Activated T-cell treated with anti-CD3 and anti-CD28 coated beads, Interleukin-2, amount 50 U/mL, for 72 hours (primary cell): ENCODE measurements around the gene LRRC26. TPM values are rescaled to one million over a fixed set of nuclear protein-coding genes. Genes with fewer than 3 reads are reported as not detected.
"Not testable (repeated sequence)": the region's sequence is repeated elsewhere in the genome, so short reads cannot be mapped to it uniquely, and the experiment has no call there.

Experiments
- ATAC-seq, 2 donors: fragments of 150-1000 bp; cut with Tn5 transposase; replicated peaks in 1 of 2; 2 replicates each; pipeline ENCODE4 v1.10.0; 2021; ENCODE audit warnings: moderate library complexity in 2 of 2, mild to moderate bottlenecking in 1 of 2
- DNase-seq, 2 donors: peaks; one replicate each; pipeline ENCODE4 v3.0.0; 2021 to 2022; ENCODE audit warnings: mixed read lengths in 1 of 2
- H3K27ac Mint-ChIP-seq: one replicate; pipeline ENCODE4 v1.8.0; 2022; ENCODE audit warnings: mild to moderate bottlenecking, moderate library complexity, mixed read lengths
- H3K27me3 Mint-ChIP-seq: one replicate; pipeline ENCODE4 v1.8.0; 2022; ENCODE audit warnings: low read depth, mixed read lengths
- H3K36me3 Mint-ChIP-seq, 2 donors: one replicate each; pipeline ENCODE4 v1.8.0; 2022; ENCODE audit warnings: mixed read lengths in 2 of 2, mild to moderate bottlenecking in 1 of 2; ENCODE audit not compliant: insufficient read depth in 2 of 2
- H3K4me1 Mint-ChIP-seq: one replicate; pipeline ENCODE4 v1.8.0; 2022; ENCODE audit warnings: low read depth, mixed read lengths
- H3K4me3 Mint-ChIP-seq, 2 donors: one replicate each; pipeline ENCODE4 v1.8.0; 2022; ENCODE audit warnings: mild to moderate bottlenecking in 2 of 2, mixed read lengths in 2 of 2, moderate library complexity in 2 of 2
- H3K9me3 Mint-ChIP-seq, 2 donors: one replicate each; pipeline ENCODE4 v1.8.0; 2022; ENCODE audit warnings: mixed read lengths in 2 of 2
- total RNA-seq, 2 donors: library from RNA; stranded (reverse); gene quantifications; one replicate each; pipeline ENCODE4 v1.2.3, GENCODE V29; 2022

LRRC26 gene
- total RNA-seq, 2 donors from 2014 or later = not detected

DNA sequence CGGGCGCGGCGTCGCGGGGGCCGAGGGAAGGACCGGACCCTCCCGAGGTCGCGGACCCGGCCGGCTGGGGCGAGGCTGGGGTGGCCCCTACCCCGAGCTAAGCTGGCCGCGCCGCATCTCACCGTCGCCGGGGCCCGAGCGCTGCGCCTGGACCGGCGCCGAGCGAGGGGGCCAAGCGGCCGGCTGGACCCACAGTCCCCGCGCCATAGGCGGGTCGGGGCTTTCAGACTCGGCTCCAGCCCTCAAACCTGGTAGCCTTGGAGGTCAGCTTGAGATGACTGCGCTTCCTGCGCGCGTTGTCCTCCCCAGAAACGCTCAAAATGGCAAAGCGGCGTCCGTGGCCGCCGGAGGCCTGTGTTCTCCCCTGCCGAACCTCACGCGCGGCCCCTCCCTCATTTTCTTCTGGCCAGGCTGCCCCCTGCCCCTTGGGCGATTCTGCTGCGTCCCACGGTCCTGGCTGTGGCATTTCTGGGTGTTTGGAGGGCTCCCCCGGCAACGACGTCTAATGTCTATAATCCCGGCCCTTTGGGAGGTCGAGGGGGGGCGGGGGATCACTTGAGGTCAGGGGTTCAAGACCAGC is 39.6 kb downstream of the LRRC26 start:
- ATAC-seq (peak; percentile 20 to 24), DNase-seq (peak; percentile 18 to 23)
- Mint-ChIP-seq H3K27me3 (peaks cover 7% of the 10 kb centered on the region), H3K27ac (peak overlapping the region; percentile 33), H3K9me3 (no peaks in the 10 kb centered on the region), H3K4me1 (peaks cover 30% of the 10 kb centered on the region), H3K4me3 (peak overlapping the region; percentile 88 to 91), H3K36me3 (peaks cover 0 to 2% of the 10 kb centered on the region in 2 donors)

DNA sequence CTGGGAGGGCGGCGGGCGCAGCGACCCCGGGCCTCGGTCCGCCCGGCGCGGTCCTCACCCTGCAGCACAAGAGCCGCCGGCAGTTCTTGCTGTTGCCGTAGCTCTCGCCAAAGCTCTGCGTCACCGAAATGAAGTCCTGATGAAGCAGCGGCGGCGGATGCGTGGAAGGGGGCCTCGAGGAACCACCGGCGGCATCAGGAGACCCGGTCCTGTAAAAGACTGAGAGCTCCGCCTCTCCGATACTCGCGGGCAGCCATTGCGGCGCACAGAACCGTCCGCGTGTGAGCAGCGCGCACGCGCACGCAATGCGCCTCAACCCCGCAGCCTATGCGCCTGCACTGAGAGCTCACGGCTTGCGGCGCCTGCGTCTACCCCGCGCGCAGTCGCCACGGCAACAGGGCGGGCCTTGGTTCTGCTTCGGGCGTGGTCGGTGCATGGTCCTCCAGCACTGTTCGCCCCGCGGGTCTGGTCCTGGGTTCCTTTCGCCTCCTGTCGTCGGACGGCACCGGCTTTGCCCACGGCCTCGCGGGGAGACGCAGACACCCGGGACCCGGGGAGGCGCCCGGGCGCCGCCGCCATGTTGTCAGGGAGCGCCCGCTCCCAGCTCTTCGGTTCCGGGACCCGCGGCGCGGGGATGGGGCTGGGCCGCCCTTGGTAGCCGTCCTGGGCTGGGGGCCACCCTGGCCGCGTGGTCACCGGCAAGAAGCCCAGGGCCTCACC is 40.2 kb downstream of the LRRC26 start:
- H3K4me1 Mint-ChIP-seq = peaks cover 30% of the 10 kb centered on the region
- H3K27ac Mint-ChIP-seq = no peak overlapping the region
- peaks cover 0 to 2% of the 10 kb centered on the region in 2 donors for H3K36me3 Mint-ChIP-seq
- no peaks in the 10 kb centered on the region for H3K9me3 Mint-ChIP-seq
- H3K27me3 Mint-ChIP-seq = peaks cover 2% of the 10 kb centered on the region
- H3K4me3 Mint-ChIP-seq = peak overlapping the region; percentile 92 to 97
- peak; percentile 93 to 94 for DNase-seq
- ATAC-seq = peak; percentile 97 to 98

DNA sequence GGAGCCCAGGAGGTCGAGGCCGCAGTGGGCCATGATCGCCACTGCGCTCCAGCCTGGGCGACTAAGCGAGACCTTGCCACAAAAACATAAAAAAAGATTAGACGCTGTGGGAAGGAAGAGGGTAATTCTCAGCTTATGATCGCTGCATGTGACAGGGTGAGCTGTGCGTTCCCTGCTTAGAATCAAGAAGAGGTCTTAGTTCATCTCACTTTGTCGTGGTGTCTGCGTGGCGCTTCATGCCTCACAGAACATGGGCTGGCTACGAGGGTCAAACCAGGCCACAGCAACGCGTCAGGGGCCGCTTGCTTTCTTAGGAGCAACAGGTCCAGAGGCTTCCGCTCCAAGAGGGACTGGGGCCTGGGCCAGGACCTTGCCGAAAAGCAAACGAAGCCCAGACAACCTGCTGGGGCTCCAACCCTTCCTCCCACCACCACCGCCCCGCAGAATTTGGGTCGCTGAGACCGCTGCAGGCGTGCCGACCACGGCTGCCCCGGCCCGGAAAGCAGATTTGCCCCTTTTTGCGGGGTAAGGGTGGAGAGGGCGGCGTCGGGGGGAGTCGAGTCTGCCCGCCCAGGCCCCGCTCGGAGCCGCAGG is 40.9 kb downstream of the LRRC26 start:
- peaks cover 0 to 2% of the 10 kb centered on the region in 2 donors for H3K36me3 Mint-ChIP-seq

DNA sequence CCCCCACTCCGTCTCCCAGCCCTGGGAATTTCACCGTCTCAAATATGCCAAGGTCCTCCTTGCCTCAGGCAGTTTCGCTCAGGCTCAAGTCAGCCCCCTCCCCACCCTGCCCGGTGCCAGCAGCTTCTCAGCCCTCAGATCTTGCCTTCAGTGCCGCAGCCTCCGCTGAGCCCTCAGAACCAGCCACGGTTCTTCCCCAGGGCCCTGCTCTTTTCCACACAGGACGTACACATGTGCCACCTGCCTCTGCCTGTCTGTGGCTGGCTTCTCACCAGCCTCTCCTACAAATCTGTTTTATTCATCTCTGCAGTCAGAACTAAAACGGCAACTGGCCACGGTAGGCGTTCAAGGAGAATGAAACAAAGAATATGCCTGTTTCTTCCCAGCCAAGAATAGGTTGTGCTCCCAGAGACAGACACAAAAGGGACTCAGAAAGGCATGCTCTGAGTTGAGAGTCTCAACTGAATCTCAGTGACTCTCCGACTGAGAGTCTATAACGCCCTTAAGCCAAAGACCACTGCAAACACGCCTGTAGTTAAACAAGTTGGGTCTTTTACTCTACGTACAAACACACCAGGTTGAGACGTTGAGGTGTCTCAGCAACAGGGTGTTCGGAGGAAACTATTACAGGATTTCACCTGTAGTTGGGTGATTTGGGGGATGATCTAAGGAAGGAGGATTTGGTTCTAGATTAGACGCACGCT is 41.5 kb downstream of the LRRC26 start:
- Mint-ChIP-seq H3K27ac (peak overlapping the region; percentile 72), H3K4me3 (peak overlapping the region; percentile 92 to 97), H3K9me3 (no peaks in the 10 kb centered on the region), H3K36me3 (peaks cover 0 to 2% of the 10 kb centered on the region in 2 donors), H3K27me3 (no peaks in the 10 kb centered on the region), H3K4me1 (peaks cover 34% of the 10 kb centered on the region)
- ATAC-seq (no peak), DNase-seq (peak; percentile 19 to 28)

More for the DNA sequence above, 40.9 kb downstream of the LRRC26 start:
- DNase-seq (peak; percentile 24 to 27), ATAC-seq (peak in 1 of 2 donors; percentile 1)
- peaks cover 30% of the 10 kb centered on the region for H3K4me1 Mint-ChIP-seq
- H3K9me3 Mint-ChIP-seq = no peaks in the 10 kb centered on the region
- H3K4me3 Mint-ChIP-seq = peak overlapping the region; percentile 92 to 97
- H3K27me3 Mint-ChIP-seq = no peaks in the 10 kb centered on the region
- peak overlapping the region; percentile 72 for H3K27ac Mint-ChIP-seq

- no peaks in the 10 kb centered on the region for H3K27me3 Mint-ChIP-seq
- no peaks in the 10 kb centered on the region for H3K9me3 Mint-ChIP-seq
- DNase-seq = peak; percentile 35 to 43
- no peak for ATAC-seq
- H3K27ac Mint-ChIP-seq = peak overlapping the region; percentile 88
- H3K4me1 Mint-ChIP-seq = peaks cover 36% of the 10 kb centered on the region
- peak overlapping the region; percentile 92 to 97 for H3K4me3 Mint-ChIP-seq
- H3K36me3 Mint-ChIP-seq = peaks cover 0 to 2% of the 10 kb centered on the region in 2 donors
Measured at GRCh38 chr9:137127301-137128157, 42.3 kb downstream of the LRRC26 start.

DNA sequence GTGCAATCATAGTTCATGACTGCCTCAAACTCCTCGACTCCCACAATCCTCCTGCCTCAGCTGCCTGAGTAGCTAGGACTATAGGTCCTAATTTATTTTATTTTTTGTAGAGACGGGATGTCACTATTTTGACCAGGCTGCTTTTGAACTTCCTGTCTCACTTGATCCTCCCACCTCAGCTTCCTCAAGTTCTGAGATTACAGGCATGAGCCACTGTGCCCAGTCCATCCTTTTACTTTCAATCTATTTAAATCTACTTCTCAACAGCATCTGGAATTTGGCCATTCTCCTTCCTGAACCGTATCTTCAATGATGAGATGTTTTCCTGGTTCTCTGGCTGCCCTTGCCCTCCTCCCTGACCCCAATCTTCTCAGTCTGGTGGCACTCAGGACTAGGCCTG is 43.1 kb downstream of the LRRC26 start:
- H3K4me3 Mint-ChIP-seq = peak overlapping the region; percentile 92 to 97
- no peaks in the 10 kb centered on the region for H3K27me3 Mint-ChIP-seq
- H3K36me3 Mint-ChIP-seq = peaks cover 0 to 2% of the 10 kb centered on the region in 2 donors
- DNase-seq (no peak), ATAC-seq (no peak)
- peaks cover 44% of the 10 kb centered on the region for H3K4me1 Mint-ChIP-seq
- no peaks in the 10 kb centered on the region for H3K9me3 Mint-ChIP-seq
- peak overlapping the region; percentile 88 for H3K27ac Mint-ChIP-seq

GRCh38 chr9:137123952-137124462 is 45.8 kb downstream of the LRRC26 start:
- not testable (repeated sequence) for DNase-seq, H3K9me3 Mint-ChIP-seq, H3K27ac Mint-ChIP-seq, ATAC-seq, H3K27me3 Mint-ChIP-seq, H3K4me3 Mint-ChIP-seq, H3K36me3 Mint-ChIP-seq
- H3K4me1 Mint-ChIP-seq = peaks cover 45% of the 10 kb centered on the region

DNA sequence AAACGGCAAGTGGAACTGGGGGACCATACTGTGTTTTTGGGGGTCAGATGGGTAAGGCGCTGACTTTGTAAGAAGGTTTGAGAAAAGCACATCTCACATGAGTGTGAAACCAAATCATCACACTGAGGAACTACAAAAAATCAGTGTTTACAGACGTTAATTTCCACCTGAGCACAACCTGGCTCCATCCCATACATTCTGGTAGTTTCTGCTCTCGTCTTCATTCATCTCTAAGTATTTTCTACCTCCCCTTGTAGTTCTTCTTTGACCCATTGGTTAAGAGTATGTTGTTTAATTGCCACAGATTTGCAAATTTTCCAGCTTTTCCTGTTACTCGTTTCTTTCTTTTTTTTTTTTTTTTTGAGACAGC is 46.4 kb downstream of the LRRC26 start:
- DNase-seq (no peak), ATAC-seq (no peak)
- no peaks in the 10 kb centered on the region for H3K9me3 Mint-ChIP-seq
- H3K27ac Mint-ChIP-seq = no peak overlapping the region
- no peak overlapping the region for H3K4me3 Mint-ChIP-seq
- no peaks in the 10 kb centered on the region for H3K27me3 Mint-ChIP-seq
- H3K4me1 Mint-ChIP-seq = peaks cover 43% of the 10 kb centered on the region
- no peaks in the 10 kb centered on the region for H3K36me3 Mint-ChIP-seq

- ATAC-seq, DNase-seq, H3K9me3 Mint-ChIP-seq, H3K27me3 Mint-ChIP-seq, H3K4me3 Mint-ChIP-seq, H3K36me3 Mint-ChIP-seq, H3K27ac Mint-ChIP-seq: not testable (repeated sequence)
- H3K4me1 Mint-ChIP-seq = peaks cover 37% of the 10 kb centered on the region
Measured at GRCh38 chr9:137122796-137123467, 46.9 kb downstream of the LRRC26 start.

DNA sequence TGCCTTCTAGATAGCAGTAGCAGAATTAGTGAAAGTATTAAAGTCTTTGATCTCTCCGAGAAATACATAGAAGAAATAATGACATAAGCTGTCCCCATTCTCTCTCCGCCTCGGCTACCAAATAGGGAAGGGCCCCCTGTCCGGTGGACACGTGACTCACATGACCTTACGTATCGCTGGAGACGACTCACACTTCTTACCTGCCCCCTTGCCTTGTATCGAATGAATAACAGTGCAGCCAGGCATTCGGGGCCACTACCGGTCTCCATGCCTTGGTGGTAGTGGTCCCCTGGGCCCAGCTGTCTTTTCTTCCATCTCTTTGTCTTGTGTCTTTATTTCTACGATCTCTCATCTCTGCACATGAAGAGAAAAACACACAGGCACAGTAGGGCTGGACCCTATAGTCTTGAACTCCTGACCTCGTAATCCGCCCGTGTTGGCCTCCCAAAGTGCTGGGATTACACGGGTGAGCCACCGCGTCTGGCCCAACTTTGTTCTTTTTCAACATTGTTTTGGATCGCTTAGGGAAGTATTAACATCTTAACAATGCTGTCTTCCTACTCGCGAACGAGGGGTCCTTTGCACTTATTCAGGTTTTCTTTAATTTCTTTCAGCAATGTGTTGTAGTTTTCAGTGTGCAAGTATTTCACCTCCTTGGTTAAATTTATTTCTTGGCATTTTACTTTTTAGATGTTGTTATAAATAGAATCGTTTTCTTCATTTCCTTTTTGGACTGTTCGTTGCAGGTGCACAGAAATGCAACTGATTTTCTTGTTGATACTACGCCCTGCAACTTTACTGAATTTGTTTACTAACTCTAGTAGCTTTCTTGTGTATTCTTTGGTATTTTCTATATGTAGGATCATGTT is 47.7 kb downstream of the LRRC26 start:
- not testable (repeated sequence) for H3K27me3 Mint-ChIP-seq, H3K9me3 Mint-ChIP-seq, H3K27ac Mint-ChIP-seq, H3K4me3 Mint-ChIP-seq, DNase-seq, ATAC-seq, H3K36me3 Mint-ChIP-seq
- peaks cover 31% of the 10 kb centered on the region for H3K4me1 Mint-ChIP-seq
